ENCODE data around the gene FLOT1. TPM values are rescaled to one million over a fixed set of nuclear protein-coding genes. Genes with fewer than 3 reads are reported as not detected.

FLOT1 gene
- total and polyA plus RNA-seq, 9 of the 15 experiments (the other 6 are each of a cell fraction or from before 2014, with no cell fraction given): 11.7 to 149 (median 118) TPM

- TF ChIP-seq LEF1 (IDR thresholded peaks at IDR 0.05) (peak; percentile 65; the same call in 1 of the 2 replicates), ZBTB9 (CRISPR knock-in tag; IDR thresholded peaks at IDR 0.05) (no peak), NR2C1 (IDR thresholded peaks at IDR 0.05) (peak; percentile 46; the same call in 1 of the 2 replicates), NR2C1 (tag; IDR thresholded peaks at IDR 0.05) (no peak), PTRF (tag; IDR thresholded peaks at IDR 0.05) (no peak), AFF4 (CRISPR knock-in tag; IDR thresholded peaks at IDR 0.05) (0 out of 2 replicates have a peak, but pooled peaks have one; percentile 54), ELK1 (CRISPR knock-in tag; IDR thresholded peaks at IDR 0.05) (no peak), ZC3H4 (CRISPR knock-in tag; IDR thresholded peaks at IDR 0.05; ENCODE audit: borderline replicate concordance) (no peak), TFE3 (CRISPR knock-in tag; IDR thresholded peaks at IDR 0.05) (no peak), MBD2 (IDR thresholded peaks at IDR 0.05; ENCODE audit: borderline replicate concordance, low read depth) (no peak; the same call in 1 of the 2 replicates), SRSF3 (IDR thresholded peaks at IDR 0.05; ENCODE audit: insufficient read depth, low read length) (no peak), ZNF311 (CRISPR knock-in tag; IDR thresholded peaks at IDR 0.05) (no peak), SETDB1 (IDR thresholded peaks at IDR 0.05; ENCODE audit: low read length) (no peak), TAF15 (IDR thresholded peaks at IDR 0.05; ENCODE audit: low read depth, low read length) (no peak; the same call in 1 of the 2 replicates), IRF9 (tag; IDR thresholded peaks at IDR 0.05) (no peak), EWSR1 (IDR thresholded peaks at IDR 0.05; ENCODE audit: borderline replicate concordance, low read depth, partially characterized antibody) (no peak), ZBED1 (IDR thresholded peaks at IDR 0.05) (peak; percentile 80), HDAC8 (tag; IDR thresholded peaks at IDR 0.05) (no peak), ZNF174 (CRISPR knock-in tag; IDR thresholded peaks at IDR 0.05) (no peak), ZNF77 (CRISPR knock-in tag; IDR thresholded peaks at IDR 0.05) (no peak)
Measured at GRCh38 chr6:30722280-30723112, 20.0 kb downstream of the FLOT1 start (continued).
